ENCODE results near the gene C17orf107.
"Not testable (repeated sequence)": the region's sequence is repeated elsewhere in the genome, so short reads cannot be mapped to it uniquely, and the experiment has no call there.

The C17orf107 gene

DNA sequence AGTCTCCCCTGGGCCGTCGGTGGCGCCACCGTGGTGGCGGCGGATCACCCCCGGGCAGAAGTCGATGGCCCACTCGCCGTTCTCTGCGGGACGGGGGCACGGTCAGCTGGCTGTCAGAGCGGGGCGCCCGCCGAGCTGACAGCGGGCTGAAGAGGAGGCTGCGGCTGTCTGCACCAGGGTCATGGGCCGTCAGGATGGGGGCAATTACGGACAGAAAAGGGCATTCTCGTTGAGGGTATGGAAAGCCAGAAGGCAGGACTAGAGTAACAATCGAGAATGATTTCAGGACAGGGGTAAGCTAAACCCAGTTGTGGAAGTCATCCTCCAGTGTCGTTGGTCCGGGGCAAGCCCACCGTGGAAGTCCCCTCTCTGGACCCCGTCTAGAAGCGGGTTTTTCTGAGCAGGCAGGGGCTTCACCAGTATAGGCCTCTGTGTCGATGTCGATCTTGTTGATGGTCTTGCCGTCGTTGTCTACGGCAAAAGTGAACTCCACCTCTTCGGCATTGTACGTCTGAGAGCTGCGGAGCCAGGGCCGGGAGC, 1.8 kb downstream of the C17orf107 start:
- DNase-seq, result no peak

DNA sequence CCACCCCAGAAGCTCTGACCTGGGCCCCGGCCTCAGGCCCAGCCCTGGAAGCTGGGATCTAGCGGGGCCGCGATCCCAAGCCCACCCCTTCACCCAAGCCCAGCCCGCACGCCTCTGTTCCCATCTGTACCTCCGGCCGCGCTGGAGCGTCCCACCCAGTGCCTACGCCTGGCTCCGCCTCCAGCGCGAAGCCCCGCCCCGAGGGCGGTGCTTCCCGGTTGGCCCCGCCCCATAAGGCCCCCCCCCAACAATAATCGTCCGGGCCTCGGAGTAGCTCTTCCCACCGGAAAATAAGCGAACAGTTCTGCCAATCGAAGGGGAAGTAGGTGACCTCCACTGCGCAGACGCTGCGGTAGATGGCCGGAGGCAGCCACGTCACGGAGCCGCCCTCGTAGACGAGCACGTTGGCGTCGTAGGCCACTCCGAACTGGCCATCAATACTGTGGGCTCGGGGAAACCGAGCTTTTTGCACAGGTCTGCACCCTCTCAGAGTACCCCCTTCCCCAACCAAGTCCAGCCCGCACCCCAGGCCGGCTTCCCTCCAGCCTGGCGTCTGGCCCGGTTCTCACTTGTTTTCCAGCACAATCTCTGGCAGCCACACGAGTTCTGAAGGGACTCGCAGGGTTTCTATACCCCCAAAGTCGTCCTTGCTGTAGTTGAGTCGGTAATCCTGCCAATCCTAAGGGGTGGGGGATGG, 2.5 kb downstream of the C17orf107 start:
- DNase-seq, result no peak

DNA sequence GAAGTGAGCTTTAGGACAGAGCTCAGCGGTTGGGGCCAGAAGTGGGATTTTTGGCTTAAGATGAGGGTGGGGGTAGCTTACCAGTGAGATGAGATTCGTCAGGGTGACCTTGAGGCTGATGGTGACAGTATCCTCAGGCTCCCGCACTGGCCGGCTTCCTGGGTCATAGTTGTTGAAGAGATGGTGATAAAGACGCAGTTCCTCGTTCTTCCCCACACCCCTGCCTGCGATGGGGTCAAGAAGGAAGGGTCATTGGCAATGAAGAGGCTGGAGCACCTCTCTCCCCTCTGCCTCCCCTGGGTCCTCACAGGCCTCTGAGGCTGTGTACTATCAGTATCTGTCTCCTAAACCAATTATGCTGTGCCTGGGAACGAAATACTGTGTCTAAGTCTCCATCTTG, 3.2 kb downstream of the C17orf107 start:
- no peak for DNase-seq

DNA sequence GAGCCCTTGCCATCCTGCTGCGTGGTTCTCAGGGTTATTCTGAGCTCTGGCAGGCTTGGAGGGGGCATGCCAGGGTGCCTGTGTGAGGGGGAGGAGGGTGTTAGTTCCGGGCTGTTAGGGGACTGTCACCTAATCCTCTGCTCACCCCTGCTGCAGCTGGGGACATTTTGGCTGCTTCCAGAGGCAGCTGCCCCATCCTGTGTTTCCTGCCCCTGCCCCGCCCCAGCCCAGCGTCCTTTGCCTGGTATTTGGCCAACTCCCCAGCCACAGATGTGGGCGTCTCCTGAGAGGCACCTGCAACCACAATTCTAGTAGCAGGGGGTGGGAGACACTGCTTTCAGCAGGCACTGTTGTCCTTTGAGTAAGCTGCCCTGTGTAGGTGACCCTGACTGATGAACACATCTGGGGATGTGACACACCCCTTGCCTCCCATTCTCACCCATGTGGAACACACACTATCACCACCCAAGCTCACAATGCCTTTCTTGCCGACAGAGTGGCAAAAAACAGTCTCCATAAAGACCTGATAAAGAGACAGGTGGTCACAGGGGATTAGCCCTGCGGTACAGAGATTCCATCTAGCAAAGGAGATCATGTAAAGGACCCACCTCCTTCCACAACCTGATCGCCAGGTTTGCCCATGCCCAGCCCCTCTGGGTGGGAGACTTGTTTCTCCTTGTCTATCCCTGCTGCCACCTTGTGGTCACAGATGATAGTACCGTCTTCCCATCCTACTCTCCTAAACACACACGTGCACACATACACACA, 3.9 kb downstream of the C17orf107 start, which contains the start of gene CHRNE:
CHRNE (minus strand) TSS at position 48 of the 768 bp plus-strand sequence; CDS start at position 13, 35 bp downstream.
- DNase-seq, result peak; percentile 46

DNA sequence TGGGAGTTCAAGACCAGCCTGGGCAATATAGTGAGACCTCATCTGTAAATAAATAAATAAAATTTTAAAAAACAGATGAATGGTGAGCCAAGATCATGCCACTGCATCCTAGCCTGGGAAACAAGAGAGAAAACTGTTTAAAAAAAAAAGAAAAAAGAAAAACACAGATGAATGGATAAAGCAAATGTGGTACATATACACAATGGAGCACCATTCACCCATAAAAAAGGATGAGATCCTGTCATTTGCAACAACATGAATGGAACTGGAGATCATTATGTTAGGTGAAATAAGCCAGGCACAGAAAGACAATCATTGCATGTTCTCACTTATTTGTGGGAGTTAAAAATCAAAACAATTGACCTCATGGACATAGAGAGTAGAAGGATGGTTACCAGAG, 7.3 kb downstream of the C17orf107 start:
- DNase-seq, result not testable (repeated sequence)

DNA sequence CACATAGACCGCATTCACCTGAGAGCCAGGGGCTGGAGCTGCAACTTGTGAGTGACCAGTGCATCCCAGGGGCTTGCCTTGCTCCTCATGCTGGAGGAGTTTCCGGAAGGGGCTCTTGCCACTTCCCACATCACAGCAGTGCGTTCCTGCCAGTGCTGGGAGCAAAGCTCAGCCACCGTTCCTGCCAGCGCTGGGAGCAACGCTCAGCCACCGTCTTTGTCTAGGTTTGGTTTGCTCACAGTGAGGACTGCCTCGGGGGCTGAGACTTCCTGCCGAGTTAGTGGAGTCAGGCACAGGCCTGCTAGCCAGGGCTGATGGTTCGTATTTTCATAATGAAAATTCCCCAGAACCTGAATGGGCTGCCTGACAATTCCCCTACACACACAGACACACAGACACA, 9.0 kb downstream of the C17orf107 start:
- DNase-seq, result no peak

DNA sequence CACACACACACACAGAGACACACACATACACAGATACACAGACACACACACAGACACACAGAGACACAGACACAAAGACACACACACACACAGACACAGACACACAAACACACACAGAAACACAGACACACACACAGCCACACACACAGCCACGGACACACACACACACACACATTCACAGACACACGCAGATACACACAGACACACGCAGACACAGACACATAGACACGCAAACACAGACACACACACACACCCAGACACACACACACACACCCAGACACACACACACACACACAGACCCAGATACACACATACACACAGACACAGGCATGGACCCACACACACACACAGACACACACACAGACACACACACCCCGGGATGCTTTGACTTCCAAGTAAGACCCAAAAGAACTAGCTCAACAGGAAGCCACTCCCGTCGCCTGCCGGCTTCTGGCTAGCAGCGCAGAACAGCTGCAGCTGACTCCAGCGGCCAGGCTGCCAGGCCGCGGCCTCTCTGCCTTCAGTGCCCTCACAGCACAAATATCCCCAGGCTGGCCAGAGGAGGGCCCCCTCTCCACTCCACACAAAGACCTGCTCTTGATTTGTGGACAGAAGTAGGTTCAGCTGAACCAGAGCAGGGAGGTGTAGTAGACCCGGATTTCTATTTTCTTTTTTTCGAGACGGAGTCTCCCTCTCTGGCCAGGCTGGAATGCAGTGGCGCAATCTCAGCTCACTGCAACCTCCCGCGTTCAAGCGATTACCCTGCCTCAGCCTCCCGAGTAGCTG, 9.6 kb downstream of the C17orf107 start:
- DNase-seq, result peak; percentile 54

DNA sequence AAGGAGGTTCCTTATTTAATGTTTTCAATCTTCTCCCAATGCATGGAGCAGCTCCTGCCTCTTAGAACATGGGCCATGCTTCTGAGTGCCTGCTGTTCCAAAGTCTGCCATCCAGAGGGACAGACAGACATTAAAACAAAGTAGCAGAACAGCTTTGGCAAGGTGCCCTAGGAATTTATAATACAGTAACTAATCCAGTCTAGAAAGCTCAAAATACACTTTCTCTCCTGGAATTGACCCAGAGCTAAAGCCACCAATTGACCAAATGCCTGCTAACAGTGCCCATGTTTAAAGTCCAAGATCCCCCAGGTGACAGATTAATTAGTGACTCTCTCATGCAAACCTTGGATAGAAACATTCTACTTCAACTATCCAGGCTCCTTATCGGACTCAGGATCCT, 14.7 kb downstream of the C17orf107 start:
- no peak for DNase-seq

DNA sequence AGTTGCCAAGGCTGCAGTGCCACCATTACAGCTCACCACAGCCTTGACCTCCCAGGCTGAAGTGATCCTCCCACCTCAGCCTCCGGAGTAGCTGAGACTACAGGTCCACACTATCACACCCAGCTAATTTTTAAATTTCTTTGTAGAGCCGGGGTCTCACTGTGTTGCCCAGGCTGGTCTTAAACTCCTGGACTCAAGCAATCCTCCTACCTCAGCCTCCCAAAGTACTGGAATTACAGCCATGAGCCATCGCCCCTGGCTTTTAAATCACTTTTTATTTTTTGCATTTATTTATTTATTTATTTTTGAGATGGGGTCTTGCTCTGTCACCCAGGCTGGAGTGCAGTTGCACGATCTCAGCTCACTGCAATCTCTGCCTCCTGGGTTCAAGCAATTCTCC, 15.2 kb downstream of the C17orf107 start:
- DNase-seq, result not testable (repeated sequence)

DNA sequence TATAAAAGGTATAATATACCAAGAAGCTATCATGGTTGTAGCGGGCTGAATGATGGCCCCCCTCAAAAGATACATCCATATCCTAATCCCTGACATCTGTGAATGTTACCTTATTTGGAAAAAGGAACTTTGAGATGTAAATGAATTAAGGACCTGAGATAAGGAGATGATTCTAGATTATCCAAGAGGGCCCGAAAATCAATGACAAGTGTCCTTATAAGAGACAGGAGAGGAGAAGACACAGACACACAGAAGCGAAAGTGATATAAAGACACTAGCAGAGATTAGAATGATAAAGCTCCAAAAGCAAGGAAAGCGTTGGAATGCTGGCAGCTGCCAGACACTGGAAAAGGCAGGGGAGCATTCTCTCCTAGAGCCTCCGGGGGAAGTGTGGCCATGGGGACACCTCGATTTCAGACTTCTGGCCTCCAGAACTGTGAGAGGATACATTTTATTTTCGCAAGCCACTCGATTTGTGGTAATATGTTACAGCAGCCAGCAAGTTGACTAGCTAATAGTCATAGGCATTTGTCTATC, 20.2 kb downstream of the C17orf107 start:
- no peak for DNase-seq

DNA sequence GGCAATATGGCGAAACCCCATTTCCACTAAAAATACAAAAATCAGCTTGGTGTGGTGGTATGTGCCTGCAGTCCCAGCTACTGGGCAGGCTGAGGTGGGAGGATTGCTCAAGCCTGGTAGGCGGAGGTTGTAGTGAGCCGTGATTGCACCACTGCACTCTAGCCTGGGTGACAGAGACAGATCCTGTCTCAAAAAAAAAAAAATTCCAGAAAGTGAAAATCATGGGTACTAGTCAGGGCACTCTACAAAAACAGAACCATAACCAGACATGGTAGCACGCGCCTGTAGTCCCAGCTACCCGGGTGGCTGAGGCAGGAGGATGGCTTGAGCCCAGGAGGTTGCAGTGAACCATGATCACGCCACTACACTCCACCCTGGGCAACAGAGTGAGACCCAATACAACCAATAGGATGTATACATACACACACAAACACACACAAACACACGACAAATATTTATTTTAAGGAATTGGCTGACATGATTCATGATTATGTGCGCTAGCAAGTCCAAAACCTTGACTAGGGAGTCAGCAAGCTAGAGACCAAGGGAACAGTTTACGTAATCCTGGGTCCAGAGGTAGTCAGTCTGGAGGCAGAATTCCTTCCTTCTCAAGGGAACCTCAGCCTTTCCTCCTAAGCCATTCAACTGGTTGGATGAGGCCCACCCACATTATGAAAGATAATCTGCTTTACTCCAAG, 21.2 kb downstream of the C17orf107 start:
- DNase-seq, result no peak

DNA sequence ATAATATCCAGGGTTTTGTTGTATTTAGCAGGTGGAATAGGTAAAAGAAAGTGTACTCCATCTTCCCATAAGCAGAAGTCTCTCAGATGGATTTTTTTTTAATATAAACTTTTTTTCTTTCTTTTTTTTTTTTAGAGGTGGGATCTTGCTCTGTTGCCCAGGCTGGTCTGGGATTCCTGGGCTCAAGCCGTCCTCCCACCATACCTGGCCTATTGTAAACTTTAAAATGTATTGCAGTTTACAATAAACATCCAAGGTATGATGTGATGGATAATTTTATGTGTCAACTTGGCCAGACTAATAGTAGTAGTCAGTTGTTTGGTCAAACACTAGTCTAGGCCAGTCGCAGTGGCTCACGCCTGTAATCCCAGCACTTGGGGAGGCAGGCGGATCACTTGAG, 22.0 kb downstream of the C17orf107 start:
- no peak for DNase-seq

DNA sequence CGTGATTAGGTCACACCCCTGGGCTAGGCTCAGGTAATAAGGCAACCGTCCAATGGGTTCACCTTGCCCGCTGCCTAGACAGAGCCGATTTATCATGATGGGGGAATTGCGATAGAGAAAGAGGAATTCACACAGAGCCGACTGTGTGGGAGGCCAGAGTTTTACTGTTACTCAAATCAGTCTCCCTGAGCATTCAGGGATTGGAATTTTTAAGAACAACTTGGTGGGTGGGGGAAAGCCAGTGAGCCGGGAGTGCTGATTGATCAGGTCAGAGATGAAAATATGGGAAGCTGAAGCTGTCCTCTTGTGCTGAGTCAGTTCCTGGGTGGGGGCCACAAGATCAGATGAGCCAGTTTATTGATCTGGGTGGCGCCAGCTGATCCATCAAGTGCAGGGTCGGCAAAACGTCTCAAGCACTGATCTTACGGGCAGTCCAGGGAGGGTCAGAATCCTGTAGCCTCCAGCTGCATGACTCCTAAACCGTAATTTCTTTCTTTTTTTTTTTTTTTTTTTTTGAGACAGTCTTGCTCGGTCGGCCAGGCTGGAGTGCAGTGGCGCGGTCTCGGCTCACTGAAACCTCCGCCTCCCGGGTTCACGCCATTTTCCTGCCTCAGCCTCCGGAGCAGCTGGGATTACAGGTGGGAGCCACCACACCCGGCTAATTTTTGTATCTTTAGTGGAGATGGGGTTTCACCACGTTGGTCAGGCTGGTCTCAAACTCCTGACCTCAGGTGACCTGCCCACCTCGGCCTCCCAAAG, 27.4 kb downstream of the C17orf107 start:
- DNase-seq, result not testable (repeated sequence)

DNA sequence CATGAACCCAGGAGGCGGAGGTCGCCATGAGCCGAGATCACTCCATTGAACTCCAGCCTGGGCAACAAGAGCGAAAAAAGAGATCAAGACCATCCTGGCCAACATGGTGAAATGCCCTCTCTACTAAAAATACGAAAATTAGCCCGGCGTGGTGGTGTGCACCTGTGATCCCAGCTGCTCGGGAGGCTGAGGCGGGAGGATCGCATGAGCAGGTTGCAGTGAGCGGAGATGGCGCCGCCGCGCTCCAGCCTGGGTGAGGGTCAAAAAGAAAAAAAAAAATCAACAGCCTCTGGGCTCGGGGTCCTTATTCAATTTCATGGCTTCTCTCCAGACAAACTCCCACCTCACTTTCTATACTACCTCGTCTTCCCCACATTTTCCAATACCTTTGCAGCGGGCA, 29.5 kb downstream of the C17orf107 start:
- DNase-seq, result no peak

DNA sequence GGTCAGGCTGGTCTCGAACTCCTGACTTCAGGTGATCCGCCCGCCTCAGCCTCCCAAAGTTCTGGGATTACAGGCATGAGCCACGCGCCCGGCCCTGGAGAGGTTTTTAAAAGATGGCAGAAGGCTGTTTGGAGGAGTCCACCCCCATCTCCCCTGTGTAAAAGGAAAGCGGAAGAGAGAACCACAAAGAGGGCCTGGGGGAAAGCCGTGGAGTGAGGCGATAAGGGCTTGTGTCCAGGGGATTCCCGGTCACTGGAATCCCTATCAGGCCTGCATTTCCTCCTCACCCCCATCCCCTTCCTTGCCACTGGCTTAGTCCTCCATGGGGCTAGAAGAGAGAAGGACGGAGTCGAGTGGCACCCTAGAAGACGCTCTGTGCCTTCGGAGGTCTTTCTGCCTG, 32.6 kb downstream of the C17orf107 start, which contains the start of gene GP1BA:
GP1BA (plus strand) TSS at position 315 of the 400 bp plus-strand sequence. CDS start 328 bp downstream, outside the sequence.
- no peak for DNase-seq

DNA sequence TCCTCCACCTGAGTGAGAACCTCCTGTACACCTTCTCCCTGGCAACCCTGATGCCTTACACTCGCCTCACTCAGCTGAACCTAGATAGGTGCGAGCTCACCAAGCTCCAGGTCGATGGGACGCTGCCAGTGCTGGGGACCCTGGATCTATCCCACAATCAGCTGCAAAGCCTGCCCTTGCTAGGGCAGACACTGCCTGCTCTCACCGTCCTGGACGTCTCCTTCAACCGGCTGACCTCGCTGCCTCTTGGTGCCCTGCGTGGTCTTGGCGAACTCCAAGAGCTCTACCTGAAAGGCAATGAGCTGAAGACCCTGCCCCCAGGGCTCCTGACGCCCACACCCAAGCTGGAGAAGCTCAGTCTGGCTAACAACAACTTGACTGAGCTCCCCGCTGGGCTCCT, 33.4 kb downstream of the C17orf107 start:
- DNase-seq, result no peak

DNA sequence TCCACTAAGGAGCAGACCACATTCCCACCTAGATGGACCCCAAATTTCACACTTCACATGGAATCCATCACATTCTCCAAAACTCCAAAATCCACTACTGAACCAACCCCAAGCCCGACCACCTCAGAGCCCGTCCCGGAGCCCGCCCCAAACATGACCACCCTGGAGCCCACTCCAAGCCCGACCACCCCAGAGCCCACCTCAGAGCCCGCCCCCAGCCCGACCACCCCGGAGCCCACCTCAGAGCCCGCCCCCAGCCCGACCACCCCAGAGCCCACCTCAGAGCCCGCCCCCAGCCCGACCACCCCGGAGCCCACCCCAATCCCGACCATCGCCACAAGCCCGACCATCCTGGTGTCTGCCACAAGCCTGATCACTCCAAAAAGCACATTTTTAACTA, 34.3 kb downstream of the C17orf107 start:
- no peak for DNase-seq

DNA sequence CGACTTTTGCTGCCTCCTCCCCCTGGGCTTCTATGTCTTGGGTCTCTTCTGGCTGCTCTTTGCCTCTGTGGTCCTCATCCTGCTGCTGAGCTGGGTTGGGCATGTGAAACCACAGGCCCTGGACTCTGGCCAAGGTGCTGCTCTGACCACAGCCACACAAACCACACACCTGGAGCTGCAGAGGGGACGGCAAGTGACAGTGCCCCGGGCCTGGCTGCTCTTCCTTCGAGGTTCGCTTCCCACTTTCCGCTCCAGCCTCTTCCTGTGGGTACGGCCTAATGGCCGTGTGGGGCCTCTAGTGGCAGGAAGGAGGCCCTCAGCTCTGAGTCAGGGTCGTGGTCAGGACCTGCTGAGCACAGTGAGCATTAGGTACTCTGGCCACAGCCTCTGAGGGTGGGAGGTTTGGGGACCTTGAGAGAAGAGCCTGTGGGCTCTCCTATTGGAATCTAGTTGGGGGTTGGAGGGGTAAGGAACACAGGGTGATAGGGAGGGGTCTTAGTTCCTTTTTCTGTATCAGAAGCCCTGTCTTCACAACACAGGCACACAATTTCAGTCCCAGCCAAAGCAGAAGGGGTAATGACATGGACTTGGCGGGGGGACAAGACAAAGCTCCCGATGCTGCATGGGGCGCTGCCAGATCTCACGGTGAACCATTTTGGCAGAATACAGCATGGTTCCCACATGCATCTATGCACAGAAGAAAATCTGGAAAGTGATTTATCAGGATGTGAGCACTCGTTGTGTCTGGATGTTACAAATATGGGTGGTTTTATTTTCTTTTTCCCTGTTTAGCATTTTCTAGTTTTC, 35.0 kb downstream of the C17orf107 start:
- DNase-seq, result no peak

DNA sequence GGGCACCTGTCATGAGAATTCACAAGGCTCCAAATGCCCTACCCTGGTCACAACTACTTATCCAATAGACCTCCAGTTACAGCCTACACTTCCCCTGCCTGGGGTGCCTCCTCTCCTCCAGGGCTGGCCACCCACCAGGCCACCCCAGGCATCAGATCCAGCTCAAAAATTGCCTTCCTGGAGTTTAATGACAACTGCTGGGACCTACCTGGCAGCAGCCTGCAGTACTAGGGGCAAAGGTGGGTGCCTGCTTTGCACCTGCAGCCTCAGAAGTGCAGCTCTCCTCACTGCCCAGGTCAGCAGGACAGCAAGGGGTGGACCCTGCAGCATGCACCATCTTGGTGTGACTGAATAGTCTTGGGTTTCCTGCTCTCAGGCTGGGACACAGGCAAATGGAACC, 36.3 kb downstream of the C17orf107 start:
- no peak for DNase-seq

DNA sequence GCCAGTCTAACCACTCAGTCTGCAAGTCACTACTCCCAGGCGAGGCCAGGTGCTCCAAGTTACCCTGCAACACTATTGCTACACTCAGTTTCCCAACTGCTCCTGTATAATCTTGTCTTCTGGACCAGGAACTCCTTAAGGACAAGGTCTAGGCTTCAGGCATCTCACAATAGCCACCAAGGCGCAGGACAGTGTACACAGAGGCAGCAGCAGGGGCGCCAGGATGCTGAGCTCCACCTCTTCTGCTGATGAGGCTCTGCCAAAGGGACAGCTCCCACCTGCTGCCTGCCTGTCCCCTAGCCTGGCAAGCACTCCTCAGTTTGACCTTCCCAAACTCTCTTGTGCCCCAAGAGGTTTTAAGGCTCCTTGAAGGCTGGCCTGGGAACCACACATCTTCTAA, 37.1 kb downstream of the C17orf107 start:
- no peak for DNase-seq

DNA sequence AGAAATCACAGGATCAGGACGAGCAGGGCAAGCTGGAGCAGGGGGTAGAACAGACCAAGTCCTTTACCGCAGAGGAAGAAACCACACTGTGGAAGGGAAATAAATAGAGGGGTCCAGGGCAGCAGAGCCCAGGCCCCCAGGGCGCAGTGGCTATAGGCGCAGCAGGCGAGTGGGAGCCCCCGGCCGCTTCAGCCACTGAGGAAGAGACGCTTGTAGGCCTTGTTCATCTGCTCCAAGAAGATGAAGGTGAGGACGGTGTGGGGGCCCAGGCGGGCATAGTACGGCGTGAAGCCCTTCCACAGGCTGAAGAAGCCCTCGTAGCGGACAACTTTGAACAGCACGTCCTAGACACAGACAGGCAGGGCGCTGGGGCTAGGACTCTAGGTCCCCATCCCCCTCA, 38.2 kb downstream of the C17orf107 start:
- DNase-seq, result no peak
